Activated CD8-positive, alpha-beta memory T cell treated with anti-CD3 and anti-CD28 coated beads for 1 hour (primary cell): ENCODE measurements around the gene DNAJC10.

Source experiments
- DNase-seq, 2 donors: peaks; one replicate each; pipeline ENCODE4 v3.0.0-alpha.2; 2020; ENCODE audit warnings: low read depth in 1 of 2; ENCODE audit errors: extremely low read depth in 1 of 2

Gene DNAJC10

GRCh38 chr2:182784058-182784706 lies 68.1 kb downstream of the DNAJC10 start:
- no peak for DNase-seq

GRCh38 chr2:182784777-182785176 lies 68.7 kb downstream of the DNAJC10 start:
- DNase-seq: no peak

GRCh38 chr2:182792441-182792840 lies 76.4 kb downstream of the DNAJC10 start:
- no peak for DNase-seq

GRCh38 chr2:182798736-182799135 lies 82.7 kb downstream of the DNAJC10 start:
- DNase-seq: no peak

GRCh38 chr2:182804128-182804527 lies 88.1 kb downstream of the DNAJC10 start:
- no peak for DNase-seq

- DNase-seq: no peak
Observed at GRCh38 chr2:182807319-182807718, 91.3 kb downstream of the DNAJC10 start.

- DNase-seq: no peak
Observed at GRCh38 chr2:182810087-182810486, 94.0 kb downstream of the DNAJC10 start.

GRCh38 chr2:182814380-182814779 lies 98.3 kb downstream of the DNAJC10 start:
- DNase-seq: no peak

- DNase-seq: no peak
Observed at GRCh38 chr2:182814804-182815203, 98.7 kb downstream of the DNAJC10 start.

GRCh38 chr2:182816866-182817265 lies 100.8 kb downstream of the DNAJC10 start:
- no peak for DNase-seq

- DNase-seq: no peak
Observed at GRCh38 chr2:182817558-182817957, 101.5 kb downstream of the DNAJC10 start.

GRCh38 chr2:182818501-182818900 lies 102.4 kb downstream of the DNAJC10 start:
- DNase-seq: no peak

GRCh38 chr2:182818925-182819324 lies 102.9 kb downstream of the DNAJC10 start:
- DNase-seq: no peak

GRCh38 chr2:182819412-182819811 lies 103.4 kb downstream of the DNAJC10 start:
- no peak for DNase-seq

GRCh38 chr2:182821182-182821581 lies 105.1 kb downstream of the DNAJC10 start:
- DNase-seq: no peak

GRCh38 chr2:182822733-182823132 lies 106.7 kb downstream of the DNAJC10 start:
- no peak for DNase-seq

- no peak for DNase-seq
Observed at GRCh38 chr2:182824056-182824766, 108.2 kb downstream of the DNAJC10 start.

- no peak for DNase-seq
Observed at GRCh38 chr2:182824767-182825158, 108.7 kb downstream of the DNAJC10 start.

- DNase-seq: no peak
Observed at GRCh38 chr2:182826064-182826463, 110.0 kb downstream of the DNAJC10 start.

- DNase-seq: no peak
Observed at GRCh38 chr2:182826496-182826895, 110.4 kb downstream of the DNAJC10 start.

- DNase-seq: no peak
Observed at GRCh38 chr2:182827182-182827879, 111.3 kb downstream of the DNAJC10 start.

- DNase-seq: no peak
Observed at GRCh38 chr2:182831101-182831500, 115.0 kb downstream of the DNAJC10 start.
